Ovary (tissue), 3 donors: ENCODE data around the gene LMO1.

Experiments used
- POLR2A ChIP-seq: fragments of 450-650 bp; IDR thresholded peaks from one replicate; pipeline ENCODE4 v1.6.1; 2017; ENCODE audit warnings: antibody characterized with exemption, mild to moderate bottlenecking, moderate library complexity
- TF ChIP-seq, protein P1 (sequence below), 3 donors: fragments of 450-650 bp in 2 of 3; fragments of 200-600 bp in 1 of 3; IDR thresholded peaks; one replicate each; pipeline versions ENCODE4 v1.5.1 to v1.8.0; 2016 to 2022; ENCODE audit warnings: antibody characterized with exemption in 3 of 3, mild to moderate bottlenecking in 1 of 3
- donor health status: DM: no; HTN: no; CAD: no.

DNA sequence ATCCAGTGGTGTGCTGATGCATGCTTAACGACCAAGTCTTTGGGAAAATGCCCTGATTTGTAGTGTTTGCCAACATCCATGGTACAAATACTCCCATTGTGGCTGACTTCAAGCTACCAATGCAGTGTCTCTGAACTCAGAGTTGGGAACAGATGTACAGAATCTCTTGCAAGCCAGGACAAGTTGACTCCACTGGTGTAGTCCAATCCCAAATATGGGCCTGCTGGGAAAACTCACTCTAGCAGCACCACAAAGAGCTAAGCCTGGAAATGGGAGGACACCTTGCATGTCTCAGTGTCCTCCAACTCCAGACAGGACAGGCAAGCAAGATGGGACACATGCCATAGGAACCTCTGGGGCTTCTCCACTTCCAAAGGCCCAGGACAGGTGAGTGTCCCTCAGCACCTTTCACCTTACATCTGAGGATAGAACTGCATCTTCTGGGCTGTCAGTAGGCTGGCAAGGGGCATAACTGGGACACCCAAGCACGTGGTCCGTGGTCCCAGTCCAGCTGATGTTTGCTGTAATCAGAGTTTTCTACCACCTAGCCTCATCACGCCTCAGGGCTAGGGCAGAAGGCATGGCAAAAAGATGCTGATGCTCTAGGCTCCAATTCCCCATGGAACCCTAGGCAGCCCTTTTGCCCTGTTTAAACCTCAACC lies 6.5 kb downstream of the LMO1 start:
- TF ChIP-seq, protein P1, sequence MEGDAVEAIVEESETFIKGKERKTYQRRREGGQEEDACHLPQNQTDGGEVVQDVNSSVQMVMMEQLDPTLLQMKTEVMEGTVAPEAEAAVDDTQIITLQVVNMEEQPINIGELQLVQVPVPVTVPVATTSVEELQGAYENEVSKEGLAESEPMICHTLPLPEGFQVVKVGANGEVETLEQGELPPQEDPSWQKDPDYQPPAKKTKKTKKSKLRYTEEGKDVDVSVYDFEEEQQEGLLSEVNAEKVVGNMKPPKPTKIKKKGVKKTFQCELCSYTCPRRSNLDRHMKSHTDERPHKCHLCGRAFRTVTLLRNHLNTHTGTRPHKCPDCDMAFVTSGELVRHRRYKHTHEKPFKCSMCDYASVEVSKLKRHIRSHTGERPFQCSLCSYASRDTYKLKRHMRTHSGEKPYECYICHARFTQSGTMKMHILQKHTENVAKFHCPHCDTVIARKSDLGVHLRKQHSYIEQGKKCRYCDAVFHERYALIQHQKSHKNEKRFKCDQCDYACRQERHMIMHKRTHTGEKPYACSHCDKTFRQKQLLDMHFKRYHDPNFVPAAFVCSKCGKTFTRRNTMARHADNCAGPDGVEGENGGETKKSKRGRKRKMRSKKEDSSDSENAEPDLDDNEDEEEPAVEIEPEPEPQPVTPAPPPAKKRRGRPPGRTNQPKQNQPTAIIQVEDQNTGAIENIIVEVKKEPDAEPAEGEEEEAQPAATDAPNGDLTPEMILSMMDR (IDR thresholded peaks at IDR 0.05), result no peak
- no peak for TF ChIP-seq POLR2A
